HG03066 (cell line): ENCODE results near the gene TMEM233.

Experiments
- ATAC-seq: cut with Tn5 transposase; IDR thresholded peaks from one replicate; pipeline ENCODE4 v1.9.1; 2021; ENCODE audit warnings: low read depth; ENCODE audit not compliant: unreplicated experiment

TMEM233 gene

GRCh38 chr12:119593578-119594398, at the start of gene TMEM233:
TMEM233 (plus strand) TSS chr12:119593774; CDS start chr12:119593849, 75 bp downstream.
- no peak for ATAC-seq

GRCh38 chr12:119544765-119545625, 48.6 kb upstream of the TMEM233 start:
- no peak for ATAC-seq

GRCh38 chr12:119546340-119546739, 47.2 kb upstream of the TMEM233 start:
- ATAC-seq: no peak

GRCh38 chr12:119547001-119547400, 46.6 kb upstream of the TMEM233 start:
- ATAC-seq: no peak

GRCh38 chr12:119556854-119557253, 36.7 kb upstream of the TMEM233 start:
- no peak for ATAC-seq

- no peak for ATAC-seq
These were observed 28.2 kb upstream of the TMEM233 start for GRCh38 chr12:119565404-119565803.

GRCh38 chr12:119570771-119571170, 22.8 kb upstream of the TMEM233 start:
- no peak for ATAC-seq

- ATAC-seq: no peak
These were observed 20.5 kb upstream of the TMEM233 start for GRCh38 chr12:119573086-119573485.

- ATAC-seq: no peak
These were observed 19.3 kb upstream of the TMEM233 start for GRCh38 chr12:119574255-119574654.

- ATAC-seq: no peak
These were observed 17.3 kb upstream of the TMEM233 start for GRCh38 chr12:119576118-119576810.

- no peak for ATAC-seq
These were observed 16.7 kb upstream of the TMEM233 start for GRCh38 chr12:119576915-119577314.

- no peak for ATAC-seq
These were observed 15.5 kb upstream of the TMEM233 start for GRCh38 chr12:119578112-119578511.

- ATAC-seq: no peak
These were observed 4.5 kb upstream of the TMEM233 start for GRCh38 chr12:119589097-119589496.

GRCh38 chr12:119589634-119590033, 3.9 kb upstream of the TMEM233 start:
- ATAC-seq: no peak

GRCh38 chr12:119592232-119592631, 1.3 kb upstream of the TMEM233 start:
- no peak for ATAC-seq

GRCh38 chr12:119594399-119594730, 791 bp downstream of the TMEM233 start:
- no peak for ATAC-seq

GRCh38 chr12:119594772-119595445, 1.3 kb downstream of the TMEM233 start:
- no peak for ATAC-seq

- ATAC-seq: no peak
These were observed 4.6 kb downstream of the TMEM233 start for GRCh38 chr12:119598159-119598558.

- ATAC-seq: no peak
These were observed 8.5 kb downstream of the TMEM233 start for GRCh38 chr12:119601877-119602733.

- ATAC-seq: no peak
These were observed 9.1 kb downstream of the TMEM233 start for GRCh38 chr12:119602734-119603094.
